ENCODE data around the gene MGMT. TPM values are rescaled to one million over a fixed set of nuclear protein-coding genes. Genes with fewer than 3 reads are reported as not detected.

MGMT gene
- total and polyA plus RNA-seq, 4 donors, result 28.2 to 79.1 (median 46.0) TPM

GRCh38 chr10:129550658-129551057, 83.6 kb downstream of the MGMT start:
- no peak for DNase-seq (ENCODE audit: low spot score)
- H3K4me1 ChIP-seq (ENCODE audit: control insufficient read depth in 4 of 4, insufficient read depth in 4 of 4, low read length in 3 of 4), result no peaks in the 10 kb centered on the region
- H3K27ac ChIP-seq (ENCODE audit: low read depth in 1 of 2, low read length in 2 of 2), result no peak overlapping the region
- no peak overlapping the region for H3K4me3 ChIP-seq (ENCODE audit: low read depth in 1 of 3, low read length in 3 of 3)
- H3K9ac ChIP-seq (ENCODE audit: low read depth in 1 of 2, low read length in 2 of 2), result no peak overlapping the region
- WGBS, result 97% methylated on average over 10 of the region's 10 CpGs
- H3K27me3 ChIP-seq (ENCODE audit: control insufficient read depth in 4 of 4, insufficient read depth in 4 of 4, low read length in 3 of 4), result no peaks in the 10 kb centered on the region
- TF ChIP-seq HNF4A (conservative IDR thresholded peaks at IDR 0.05), result no peak
- no peak for TF ChIP-seq TAF1 (conservative IDR thresholded peaks at IDR 0.05)
- TF ChIP-seq YY1 (IDR thresholded peaks at IDR 0.05), result no peak
- TF ChIP-seq RAD21 (IDR thresholded peaks at IDR 0.05), result no peak
- TF ChIP-seq, protein P1, sequence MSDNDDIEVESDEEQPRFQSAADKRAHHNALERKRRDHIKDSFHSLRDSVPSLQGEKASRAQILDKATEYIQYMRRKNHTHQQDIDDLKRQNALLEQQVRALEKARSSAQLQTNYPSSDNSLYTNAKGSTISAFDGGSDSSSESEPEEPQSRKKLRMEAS (IDR thresholded peaks at IDR 0.05), result no peak
- no peak for TF ChIP-seq FOXA2 (IDR thresholded peaks at IDR 0.05)
- no peak for TF ChIP-seq NR2F2 (IDR thresholded peaks at IDR 0.05)
- TF ChIP-seq EGR1 (IDR thresholded peaks at IDR 0.05; ENCODE audit: low read depth in 2 of 2), result no peak
- TF ChIP-seq SP1 (IDR thresholded peaks at IDR 0.05), result no peak
- TF ChIP-seq FOXA1 (IDR thresholded peaks at IDR 0.05), result no peak
- TF ChIP-seq JUND (IDR thresholded peaks at IDR 0.05), result no peak
- TF ChIP-seq, protein P2, sequence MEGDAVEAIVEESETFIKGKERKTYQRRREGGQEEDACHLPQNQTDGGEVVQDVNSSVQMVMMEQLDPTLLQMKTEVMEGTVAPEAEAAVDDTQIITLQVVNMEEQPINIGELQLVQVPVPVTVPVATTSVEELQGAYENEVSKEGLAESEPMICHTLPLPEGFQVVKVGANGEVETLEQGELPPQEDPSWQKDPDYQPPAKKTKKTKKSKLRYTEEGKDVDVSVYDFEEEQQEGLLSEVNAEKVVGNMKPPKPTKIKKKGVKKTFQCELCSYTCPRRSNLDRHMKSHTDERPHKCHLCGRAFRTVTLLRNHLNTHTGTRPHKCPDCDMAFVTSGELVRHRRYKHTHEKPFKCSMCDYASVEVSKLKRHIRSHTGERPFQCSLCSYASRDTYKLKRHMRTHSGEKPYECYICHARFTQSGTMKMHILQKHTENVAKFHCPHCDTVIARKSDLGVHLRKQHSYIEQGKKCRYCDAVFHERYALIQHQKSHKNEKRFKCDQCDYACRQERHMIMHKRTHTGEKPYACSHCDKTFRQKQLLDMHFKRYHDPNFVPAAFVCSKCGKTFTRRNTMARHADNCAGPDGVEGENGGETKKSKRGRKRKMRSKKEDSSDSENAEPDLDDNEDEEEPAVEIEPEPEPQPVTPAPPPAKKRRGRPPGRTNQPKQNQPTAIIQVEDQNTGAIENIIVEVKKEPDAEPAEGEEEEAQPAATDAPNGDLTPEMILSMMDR (IDR thresholded peaks at IDR 0.05; ENCODE audit: low read depth, low read length, missing input control), result no peak
- TF ChIP-seq, protein P3, sequence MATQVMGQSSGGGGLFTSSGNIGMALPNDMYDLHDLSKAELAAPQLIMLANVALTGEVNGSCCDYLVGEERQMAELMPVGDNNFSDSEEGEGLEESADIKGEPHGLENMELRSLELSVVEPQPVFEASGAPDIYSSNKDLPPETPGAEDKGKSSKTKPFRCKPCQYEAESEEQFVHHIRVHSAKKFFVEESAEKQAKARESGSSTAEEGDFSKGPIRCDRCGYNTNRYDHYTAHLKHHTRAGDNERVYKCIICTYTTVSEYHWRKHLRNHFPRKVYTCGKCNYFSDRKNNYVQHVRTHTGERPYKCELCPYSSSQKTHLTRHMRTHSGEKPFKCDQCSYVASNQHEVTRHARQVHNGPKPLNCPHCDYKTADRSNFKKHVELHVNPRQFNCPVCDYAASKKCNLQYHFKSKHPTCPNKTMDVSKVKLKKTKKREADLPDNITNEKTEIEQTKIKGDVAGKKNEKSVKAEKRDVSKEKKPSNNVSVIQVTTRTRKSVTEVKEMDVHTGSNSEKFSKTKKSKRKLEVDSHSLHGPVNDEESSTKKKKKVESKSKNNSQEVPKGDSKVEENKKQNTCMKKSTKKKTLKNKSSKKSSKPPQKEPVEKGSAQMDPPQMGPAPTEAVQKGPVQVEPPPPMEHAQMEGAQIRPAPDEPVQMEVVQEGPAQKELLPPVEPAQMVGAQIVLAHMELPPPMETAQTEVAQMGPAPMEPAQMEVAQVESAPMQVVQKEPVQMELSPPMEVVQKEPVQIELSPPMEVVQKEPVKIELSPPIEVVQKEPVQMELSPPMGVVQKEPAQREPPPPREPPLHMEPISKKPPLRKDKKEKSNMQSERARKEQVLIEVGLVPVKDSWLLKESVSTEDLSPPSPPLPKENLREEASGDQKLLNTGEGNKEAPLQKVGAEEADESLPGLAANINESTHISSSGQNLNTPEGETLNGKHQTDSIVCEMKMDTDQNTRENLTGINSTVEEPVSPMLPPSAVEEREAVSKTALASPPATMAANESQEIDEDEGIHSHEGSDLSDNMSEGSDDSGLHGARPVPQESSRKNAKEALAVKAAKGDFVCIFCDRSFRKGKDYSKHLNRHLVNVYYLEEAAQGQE (IDR thresholded peaks at IDR 0.05), result no peak
- TF ChIP-seq ATF3 (IDR thresholded peaks at IDR 0.05), result no peak
- no peak for TF ChIP-seq GABPA (IDR thresholded peaks at IDR 0.05 in 1 of 2, conservative IDR thresholded peaks at IDR 0.05 in 1 of 2)
- TF ChIP-seq RXRA (IDR thresholded peaks at IDR 0.05), result no peak
- no peak for TF ChIP-seq HNF4G (IDR thresholded peaks at IDR 0.05)
- no peak for TF ChIP-seq ZBTB33 (IDR thresholded peaks at IDR 0.05)
- no peaks in the 10 kb centered on the region for H3K36me3 ChIP-seq (ENCODE audit: control insufficient read depth in 4 of 4, insufficient read depth in 3 of 4, low read depth in 1 of 4, low read length in 3 of 4)
- no peaks in the 10 kb centered on the region for H3K9me3 ChIP-seq (ENCODE audit: control insufficient read depth in 4 of 4, low read length in 3 of 4)

All from liver (tissue), 9 donors.